ENCODE results near the gene SLC35D2.

- no peak for TF ChIP-seq CTCF (IDR thresholded peaks at IDR 0.05; ENCODE audit: low read depth, low read length, poor library complexity, severe bottlenecking)
- TF ChIP-seq EZH2phosphoT487 (IDR thresholded peaks at IDR 0.05; ENCODE audit: borderline replicate concordance, low read length), result no peak
Measured at GRCh38 chr9:96423985-96424336, 40.5 kb upstream of the SLC35D2 start.

Data from DOHH2 (cell line).